GM10266 (cell line): ENCODE measurements around the gene LRRC51.
A peak's percentile ranks its signal among the peaks of the same experiment; 100 is the strongest.

Experiments used
- DNase-seq: peaks from one replicate; pipeline ENCODE4 v3.0.0; 2012; ENCODE audit errors: extremely low spot score
- TF ChIP-seq, protein P1 (sequence below): IDR thresholded peaks from 2 replicates; pipeline ENCODE4 v1.5.1; 2012; ENCODE audit warnings: mild to moderate bottlenecking, low read depth; ENCODE audit not compliant: control insufficient read depth, insufficient read depth; ENCODE audit errors: missing control alignments

Gene LRRC51, protein sequence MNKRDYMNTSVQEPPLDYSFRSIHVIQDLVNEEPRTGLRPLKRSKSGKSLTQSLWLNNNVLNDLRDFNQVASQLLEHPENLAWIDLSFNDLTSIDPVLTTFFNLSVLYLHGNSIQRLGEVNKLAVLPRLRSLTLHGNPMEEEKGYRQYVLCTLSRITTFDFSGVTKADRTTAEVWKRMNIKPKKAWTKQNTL

DNA sequence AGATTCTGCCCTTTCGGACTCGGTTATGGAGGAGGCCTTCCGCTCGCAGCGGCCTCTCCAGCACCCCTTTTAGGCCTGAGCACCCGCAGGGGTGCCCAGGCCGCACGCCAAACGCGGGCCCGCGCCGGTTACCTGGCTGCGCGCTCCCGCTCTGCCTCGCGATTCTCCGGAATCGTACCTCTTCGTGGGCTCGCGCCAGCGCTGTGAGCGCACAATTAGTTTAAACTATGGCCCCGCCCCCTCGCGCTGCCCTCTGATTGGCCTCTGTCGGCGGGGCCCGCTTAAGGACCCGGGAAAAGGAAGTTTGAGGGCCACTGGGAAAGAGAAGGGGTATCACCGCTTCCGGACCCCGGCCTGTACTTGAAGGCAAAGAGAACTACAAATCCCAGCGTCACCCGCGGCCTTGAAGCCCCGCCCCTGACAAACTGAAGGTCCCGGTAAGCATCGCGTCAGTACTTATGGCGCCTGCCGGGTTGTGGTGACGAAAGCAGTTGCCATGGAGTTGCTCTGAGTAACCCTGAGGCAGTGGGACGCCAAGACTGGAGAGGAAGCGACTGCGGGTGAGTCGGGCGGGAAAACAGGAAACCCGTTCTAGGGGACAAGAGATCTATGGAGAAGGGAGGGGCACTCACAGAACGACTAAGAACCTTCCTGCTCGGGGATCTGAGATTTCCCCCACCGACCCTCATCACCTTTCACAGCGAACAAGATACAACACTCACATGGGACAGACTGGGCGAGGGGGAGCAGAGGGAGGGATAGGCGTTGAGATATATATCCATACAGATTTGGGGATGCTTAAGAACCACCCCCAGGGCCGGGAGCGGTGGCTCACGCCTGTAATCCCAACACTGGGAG lies at the start of gene LRRC51, which contains the start of gene NUMA1:
TSS of gene LRRC51 (plus strand) at position 525 of the 858 bp plus-strand sequence. CDS start 8,234 bp downstream, outside the sequence.
TSS of gene NUMA1 (minus strand) at position 217 of the 858 bp plus-strand sequence. CDS start 44,599 bp downstream, outside the sequence.
- DNase-seq, result peak; percentile 90
- TF ChIP-seq, protein P1, sequence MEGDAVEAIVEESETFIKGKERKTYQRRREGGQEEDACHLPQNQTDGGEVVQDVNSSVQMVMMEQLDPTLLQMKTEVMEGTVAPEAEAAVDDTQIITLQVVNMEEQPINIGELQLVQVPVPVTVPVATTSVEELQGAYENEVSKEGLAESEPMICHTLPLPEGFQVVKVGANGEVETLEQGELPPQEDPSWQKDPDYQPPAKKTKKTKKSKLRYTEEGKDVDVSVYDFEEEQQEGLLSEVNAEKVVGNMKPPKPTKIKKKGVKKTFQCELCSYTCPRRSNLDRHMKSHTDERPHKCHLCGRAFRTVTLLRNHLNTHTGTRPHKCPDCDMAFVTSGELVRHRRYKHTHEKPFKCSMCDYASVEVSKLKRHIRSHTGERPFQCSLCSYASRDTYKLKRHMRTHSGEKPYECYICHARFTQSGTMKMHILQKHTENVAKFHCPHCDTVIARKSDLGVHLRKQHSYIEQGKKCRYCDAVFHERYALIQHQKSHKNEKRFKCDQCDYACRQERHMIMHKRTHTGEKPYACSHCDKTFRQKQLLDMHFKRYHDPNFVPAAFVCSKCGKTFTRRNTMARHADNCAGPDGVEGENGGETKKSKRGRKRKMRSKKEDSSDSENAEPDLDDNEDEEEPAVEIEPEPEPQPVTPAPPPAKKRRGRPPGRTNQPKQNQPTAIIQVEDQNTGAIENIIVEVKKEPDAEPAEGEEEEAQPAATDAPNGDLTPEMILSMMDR, result no peak

DNA sequence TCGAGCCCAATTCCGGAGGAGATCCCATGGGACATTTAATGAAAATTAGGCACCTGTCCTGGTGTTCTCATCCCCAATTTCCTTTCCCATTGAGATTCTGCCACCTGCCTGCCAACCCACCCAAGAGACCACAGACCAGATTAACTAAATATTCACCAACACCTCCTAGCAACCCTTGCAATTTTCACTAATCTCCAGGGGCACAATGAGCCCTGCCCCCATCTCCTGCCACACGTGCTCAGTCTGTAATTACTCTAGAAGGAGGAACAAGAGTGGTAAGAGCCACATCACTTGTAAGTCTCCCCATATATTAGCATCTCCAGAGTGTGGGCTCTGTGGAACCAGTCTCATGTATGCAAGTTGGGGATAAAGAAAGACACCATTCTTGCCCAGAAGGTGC lies 44.0 kb upstream of the LRRC51 start:
- no peak for DNase-seq
- TF ChIP-seq, protein P1, result no peak

DNA sequence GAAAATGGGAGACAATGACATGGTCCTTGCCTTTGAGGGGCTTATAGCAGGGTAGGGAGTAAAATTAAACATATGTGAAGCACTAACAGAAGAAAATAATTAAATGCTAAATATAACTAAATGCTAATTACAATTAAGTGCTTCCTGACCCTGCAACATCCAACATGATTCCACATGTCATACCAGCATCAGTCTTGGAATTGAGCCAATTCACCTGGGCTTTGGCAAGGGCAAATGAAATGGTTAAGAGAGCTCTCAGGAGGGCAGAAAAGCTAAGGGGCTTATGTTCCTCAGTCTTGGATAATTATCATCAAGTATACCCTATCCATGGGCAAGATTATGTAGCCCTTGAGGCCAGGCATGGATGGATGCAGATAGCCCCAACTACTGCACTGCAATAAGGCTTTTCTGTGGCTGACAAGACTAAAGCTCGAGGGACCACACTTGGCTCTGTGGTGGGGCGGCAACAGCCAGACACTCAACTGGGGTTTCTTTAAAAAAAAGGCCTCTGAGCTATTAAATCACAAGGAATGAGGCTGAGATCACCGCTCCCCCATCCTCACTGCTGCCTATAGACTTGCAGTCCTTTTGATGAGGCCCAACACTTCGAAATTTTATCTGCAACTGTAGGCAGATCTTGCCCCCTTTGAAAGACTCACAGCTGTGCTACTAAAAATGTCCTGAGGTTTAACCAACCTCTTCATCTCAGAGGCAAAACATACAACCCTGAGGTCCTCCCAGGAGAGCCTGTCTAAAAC lies 42.9 kb upstream of the LRRC51 start:
- no peak for DNase-seq
- TF ChIP-seq, protein P1, result no peak

DNA sequence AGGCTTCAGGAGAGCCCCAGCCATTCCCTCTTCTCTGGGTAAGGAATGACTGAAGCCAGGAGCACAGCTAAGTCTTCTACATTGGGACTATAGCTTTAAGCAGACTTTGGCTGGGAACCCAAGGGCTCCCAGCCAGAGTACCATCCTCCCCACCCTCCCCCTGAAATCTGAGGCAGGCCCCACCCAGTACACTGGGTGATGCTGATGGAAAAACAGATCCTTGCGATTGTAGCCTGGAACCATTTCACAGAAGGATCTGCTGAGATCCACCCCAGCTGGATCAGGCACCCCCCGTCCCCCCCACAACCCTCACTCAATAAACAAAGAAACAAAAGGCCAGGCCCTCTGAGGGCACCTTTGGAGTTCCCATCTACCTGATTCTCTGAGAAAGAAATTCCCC lies 42.2 kb upstream of the LRRC51 start:
- DNase-seq, result no peak
- TF ChIP-seq, protein P1, result no peak

DNA sequence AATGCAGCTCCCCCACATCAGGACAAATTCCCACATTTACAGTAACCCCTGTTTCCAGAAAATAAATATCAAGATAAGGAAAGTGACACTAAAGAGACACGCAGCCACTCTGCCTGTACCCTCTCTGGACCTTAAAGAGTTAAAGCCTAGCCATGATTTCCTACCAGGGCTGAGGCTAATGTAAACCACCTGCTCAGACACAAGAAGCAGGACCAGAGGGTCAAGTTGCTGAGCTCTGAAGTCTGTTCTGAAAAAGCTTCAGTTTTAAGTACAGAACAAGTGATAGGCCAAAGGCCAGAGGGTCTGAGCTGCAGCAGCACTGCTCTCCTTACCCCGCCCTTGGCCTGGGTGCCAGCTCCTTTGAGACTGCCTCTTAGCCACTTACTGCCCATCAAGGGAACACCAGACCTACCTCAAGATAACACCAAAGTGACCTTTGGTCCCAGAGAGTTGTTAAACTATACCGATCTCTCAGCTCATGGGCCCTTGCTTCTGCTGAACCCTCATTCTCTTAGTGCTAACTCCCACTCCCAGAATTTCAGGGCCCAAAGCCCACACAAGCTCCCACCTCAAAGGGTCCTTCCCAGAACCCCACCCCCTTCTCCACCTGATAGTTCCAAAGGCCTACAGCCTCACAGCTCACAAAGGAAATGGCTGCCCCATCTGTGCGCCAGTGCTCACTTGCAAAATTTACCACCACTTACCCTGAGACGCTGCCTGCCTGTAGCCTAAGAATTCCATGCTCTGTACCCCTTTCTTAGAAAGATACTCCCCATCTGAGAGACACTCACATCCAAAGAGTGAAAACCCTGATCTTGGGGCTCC lies 41.4 kb upstream of the LRRC51 start:
- DNase-seq, result no peak
- TF ChIP-seq, protein P1, result no peak

DNA sequence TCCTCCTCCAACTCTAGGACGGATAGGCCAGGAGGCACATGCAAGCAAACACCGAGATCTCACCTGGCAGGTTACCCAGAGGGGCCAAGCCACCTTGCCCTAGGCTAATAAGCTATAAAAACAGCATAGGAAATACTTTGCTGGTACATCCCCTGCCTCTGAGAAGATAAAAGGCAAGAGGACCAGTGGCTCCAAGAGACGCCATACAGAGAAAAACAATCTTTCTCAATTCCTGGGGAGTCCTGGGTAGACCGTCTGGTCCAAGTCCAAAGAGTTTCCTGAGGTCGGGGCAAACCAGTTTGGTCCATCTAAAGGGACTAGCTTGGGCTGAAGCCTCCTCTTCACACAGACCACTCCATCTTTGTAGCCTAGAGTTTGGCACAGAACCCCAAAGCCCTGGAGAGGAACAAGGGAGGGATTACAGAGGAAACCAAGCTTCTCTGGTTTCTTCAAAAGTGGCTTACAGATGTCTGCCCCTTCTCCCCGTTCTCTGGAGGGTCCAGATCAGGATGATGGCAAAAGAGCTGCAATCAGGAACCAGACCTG lies 40.7 kb upstream of the LRRC51 start:
- DNase-seq, result no peak
- TF ChIP-seq, protein P1, result no peak
